ENCODE results near the gene SUN3.

The SUN3 gene

GRCh38 chr7:47941136-47941844 is 87.6 kb downstream of the SUN3 start:
- H3K4me3 ChIP-seq (ENCODE audit: low read depth, low read length), result no peak overlapping the region
- TF ChIP-seq CTCF (IDR thresholded peaks at IDR 0.05; ENCODE audit: borderline replicate concordance, insufficient read depth, low read depth, low read length), result no peak

- TF ChIP-seq CTCF (IDR thresholded peaks at IDR 0.05; ENCODE audit: borderline replicate concordance, insufficient read depth, low read depth, low read length), result no peak
- no peak overlapping the region for H3K4me3 ChIP-seq (ENCODE audit: low read depth, low read length)
These were observed 88.6 kb downstream of the SUN3 start for GRCh38 chr7:47940088-47941013.

- H3K4me3 ChIP-seq (ENCODE audit: low read depth, low read length), result no peak overlapping the region
- no peak for TF ChIP-seq CTCF (IDR thresholded peaks at IDR 0.05; ENCODE audit: borderline replicate concordance, insufficient read depth, low read depth, low read length)
These were observed 89.4 kb downstream of the SUN3 start for GRCh38 chr7:47939425-47940036.

- no peak for TF ChIP-seq CTCF (IDR thresholded peaks at IDR 0.05; ENCODE audit: borderline replicate concordance, insufficient read depth, low read depth, low read length)
- H3K4me3 ChIP-seq (ENCODE audit: low read depth, low read length), result no peak overlapping the region
These were observed 90.2 kb downstream of the SUN3 start for GRCh38 chr7:47938574-47939165.

GRCh38 chr7:47937711-47938573 is 91.0 kb downstream of the SUN3 start:
- no peak for TF ChIP-seq CTCF (IDR thresholded peaks at IDR 0.05; ENCODE audit: borderline replicate concordance, insufficient read depth, low read depth, low read length)

More at GRCh38 chr7:47937711-47938573, 91.0 kb downstream of the SUN3 start:
- H3K4me3 ChIP-seq (ENCODE audit: low read depth, low read length), result peak overlapping the region; percentile 31

All from GM12875 (cell line).